HEK293 (cell line): ENCODE results near the gene CCDC57.

Source experiments
- KLF1 ChIP-seq: fragments of 450-650 bp; formaldehyde crosslinking; IDR thresholded peaks from 2 replicates; pipeline ENCODE4 v1.5.1; 2016; ENCODE audit warnings: missing biosample characterization, missing genetic modification characterization
- PBX3 ChIP-seq: sonication (generic); formaldehyde crosslinking; IDR thresholded peaks from 2 replicates; pipeline ENCODE4 v1.8.1; 2022; ENCODE audit warnings: mild to moderate bottlenecking, moderate library complexity, missing genetic modification reagents
- SALL2 ChIP-seq: fragments of 450-650 bp; formaldehyde crosslinking; IDR thresholded peaks from 2 replicates; pipeline ENCODE4 v1.5.0; 2017; ENCODE audit warnings: missing biosample characterization, mild to moderate bottlenecking, missing genetic modification characterization, borderline replicate concordance
- TSHZ1 ChIP-seq: fragments of 450-650 bp; formaldehyde crosslinking; IDR thresholded peaks from 2 replicates; pipeline ENCODE4 v1.5.1; 2016; ENCODE audit warnings: missing biosample characterization, missing genetic modification characterization, borderline replicate concordance
- ZBTB17 ChIP-seq: fragments of 450-650 bp; formaldehyde crosslinking; IDR thresholded peaks from 2 replicates; pipeline ENCODE4 v1.5.1; 2016; ENCODE audit warnings: missing biosample characterization, missing genetic modification characterization
- ZIC2 ChIP-seq: fragments of 450-650 bp; formaldehyde crosslinking; IDR thresholded peaks from 2 replicates; pipeline ENCODE4 v1.5.1; 2016; ENCODE audit warnings: missing biosample characterization, missing genetic modification characterization
- ZNF112 ChIP-seq: fragments of 450-650 bp; formaldehyde crosslinking; IDR thresholded peaks from 2 replicates; pipeline ENCODE4 v1.5.0; 2017; ENCODE audit warnings: missing biosample characterization, missing genetic modification characterization
- ZNF16 ChIP-seq: fragments of 450-650 bp; formaldehyde crosslinking; IDR thresholded peaks from 2 replicates; pipeline ENCODE4 v1.5.1; 2016; ENCODE audit warnings: low read depth, missing biosample characterization, missing genetic modification characterization
- ZNF18 ChIP-seq: fragments of 450-650 bp; formaldehyde crosslinking; IDR thresholded peaks from 2 replicates; pipeline ENCODE4 v1.5.1; 2016; ENCODE audit warnings: missing biosample characterization, missing genetic modification characterization
- ZNF2 ChIP-seq: fragments of 450-650 bp; formaldehyde crosslinking; IDR thresholded peaks from 2 replicates; pipeline ENCODE4 v1.5.1; 2016; ENCODE audit warnings: missing biosample characterization, missing genetic modification characterization
- ZNF580 ChIP-seq: fragments of 450-650 bp; formaldehyde crosslinking; IDR thresholded peaks from 2 replicates; pipeline ENCODE4 v1.5.1; 2016; ENCODE audit warnings: missing biosample characterization, missing genetic modification characterization
- ZNF645 ChIP-seq: fragments of 450-650 bp; formaldehyde crosslinking; IDR thresholded peaks from 2 replicates; pipeline ENCODE4; 2016; ENCODE audit warnings: missing biosample characterization, missing genetic modification characterization
- ZNF692 ChIP-seq: fragments of 450-650 bp; formaldehyde crosslinking; IDR thresholded peaks from 2 replicates; pipeline ENCODE4 v1.5.1; 2016; ENCODE audit warnings: missing biosample characterization, missing genetic modification characterization
- ZSCAN16 ChIP-seq: fragments of 450-650 bp; formaldehyde crosslinking; IDR thresholded peaks from 2 replicates; pipeline ENCODE4 v1.5.1; 2016; ENCODE audit warnings: missing biosample characterization, missing genetic modification characterization
- ZSCAN5A ChIP-seq: fragments of 450-650 bp; formaldehyde crosslinking; IDR thresholded peaks from 2 replicates; pipeline ENCODE4 v1.5.1; 2016; ENCODE audit warnings: missing biosample characterization, missing genetic modification characterization
- TF ChIP-seq, protein P1 (sequence below): fragments of 450-650 bp; formaldehyde crosslinking; IDR thresholded peaks from 2 replicates; pipeline ENCODE4 v1.5.1; 2017; ENCODE audit warnings: missing biosample characterization, mild to moderate bottlenecking, missing genetic modification characterization, moderate library complexity
- TF ChIP-seq, protein P2 (sequence below): fragments of 450-650 bp; formaldehyde crosslinking; IDR thresholded peaks from 2 replicates; pipeline ENCODE4 v1.5.0; 2017; ENCODE audit warnings: missing biosample characterization, missing genetic modification characterization, borderline replicate concordance
- TF ChIP-seq, protein P3 (sequence below): fragments of 450-650 bp; formaldehyde crosslinking; IDR thresholded peaks from 2 replicates; pipeline ENCODE4 v1.5.1; 2016; ENCODE audit warnings: missing biosample characterization, missing genetic modification characterization

The CCDC57 gene

GRCh38 chr17:82065638-82066303 is 146.9 kb downstream of the CCDC57 start, which contains the start of gene DUS1L (continued):
- TF ChIP-seq ZNF645 (tag by site-specific recombination) (0 out of 2 replicates have a peak, but pooled peaks have one; percentile 66), ZNF580 (tag by site-specific recombination) (peak; percentile 89), PBX3 (CRISPR knock-in tag) (peak; percentile 85; the same call in 1 of the 2 replicates), SALL2 (peak; percentile 70; the same call in 1 of the 2 replicates), ZSCAN16 (tag by site-specific recombination) (0 out of 2 replicates have a peak, but pooled peaks have one; percentile 54), ZNF692 (tag by site-specific recombination) (peak; percentile 85), ZNF18 (0 out of 2 replicates have a peak, but pooled peaks have one; percentile 30), ZSCAN5A (tag by site-specific recombination) (peak; percentile 99), TSHZ1 (peak; percentile 61; the same call in 1 of the 2 replicates), KLF1 (tag by site-specific recombination) (peak; percentile 43), ZIC2 (tag by site-specific recombination) (no peak), ZNF2 (tag by site-specific recombination) (peak; percentile 94), ZNF112 (tag by site-specific recombination) (no peak), ZNF16 (tag by site-specific recombination) (no peak), ZBTB17 (tag by site-specific recombination) (0 out of 2 replicates have a peak, but pooled peaks have one; percentile 22)
- TF ChIP-seq, protein P1, sequence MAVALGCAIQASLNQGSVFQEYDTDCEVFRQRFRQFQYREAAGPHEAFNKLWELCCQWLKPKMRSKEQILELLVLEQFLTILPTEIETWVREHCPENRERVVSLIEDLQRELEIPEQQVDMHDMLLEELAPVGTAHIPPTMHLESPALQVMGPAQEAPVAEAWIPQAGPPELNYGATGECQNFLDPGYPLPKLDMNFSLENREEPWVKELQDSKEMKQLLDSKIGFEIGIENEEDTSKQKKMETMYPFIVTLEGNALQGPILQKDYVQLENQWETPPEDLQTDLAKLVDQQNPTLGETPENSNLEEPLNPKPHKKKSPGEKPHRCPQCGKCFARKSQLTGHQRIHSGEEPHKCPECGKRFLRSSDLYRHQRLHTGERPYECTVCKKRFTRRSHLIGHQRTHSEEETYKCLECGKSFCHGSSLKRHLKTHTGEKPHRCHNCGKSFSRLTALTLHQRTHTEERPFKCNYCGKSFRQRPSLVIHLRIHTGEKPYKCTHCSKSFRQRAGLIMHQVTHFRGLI = peak; percentile 51; the same call in 1 of the 2 replicates
- TF ChIP-seq, protein P2, sequence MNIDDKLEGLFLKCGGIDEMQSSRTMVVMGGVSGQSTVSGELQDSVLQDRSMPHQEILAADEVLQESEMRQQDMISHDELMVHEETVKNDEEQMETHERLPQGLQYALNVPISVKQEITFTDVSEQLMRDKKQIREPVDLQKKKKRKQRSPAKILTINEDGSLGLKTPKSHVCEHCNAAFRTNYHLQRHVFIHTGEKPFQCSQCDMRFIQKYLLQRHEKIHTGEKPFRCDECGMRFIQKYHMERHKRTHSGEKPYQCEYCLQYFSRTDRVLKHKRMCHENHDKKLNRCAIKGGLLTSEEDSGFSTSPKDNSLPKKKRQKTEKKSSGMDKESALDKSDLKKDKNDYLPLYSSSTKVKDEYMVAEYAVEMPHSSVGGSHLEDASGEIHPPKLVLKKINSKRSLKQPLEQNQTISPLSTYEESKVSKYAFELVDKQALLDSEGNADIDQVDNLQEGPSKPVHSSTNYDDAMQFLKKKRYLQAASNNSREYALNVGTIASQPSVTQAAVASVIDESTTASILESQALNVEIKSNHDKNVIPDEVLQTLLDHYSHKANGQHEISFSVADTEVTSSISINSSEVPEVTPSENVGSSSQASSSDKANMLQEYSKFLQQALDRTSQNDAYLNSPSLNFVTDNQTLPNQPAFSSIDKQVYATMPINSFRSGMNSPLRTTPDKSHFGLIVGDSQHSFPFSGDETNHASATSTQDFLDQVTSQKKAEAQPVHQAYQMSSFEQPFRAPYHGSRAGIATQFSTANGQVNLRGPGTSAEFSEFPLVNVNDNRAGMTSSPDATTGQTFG = peak; percentile 84; the same call in 1 of the 2 replicates
- TF ChIP-seq, protein P3, sequence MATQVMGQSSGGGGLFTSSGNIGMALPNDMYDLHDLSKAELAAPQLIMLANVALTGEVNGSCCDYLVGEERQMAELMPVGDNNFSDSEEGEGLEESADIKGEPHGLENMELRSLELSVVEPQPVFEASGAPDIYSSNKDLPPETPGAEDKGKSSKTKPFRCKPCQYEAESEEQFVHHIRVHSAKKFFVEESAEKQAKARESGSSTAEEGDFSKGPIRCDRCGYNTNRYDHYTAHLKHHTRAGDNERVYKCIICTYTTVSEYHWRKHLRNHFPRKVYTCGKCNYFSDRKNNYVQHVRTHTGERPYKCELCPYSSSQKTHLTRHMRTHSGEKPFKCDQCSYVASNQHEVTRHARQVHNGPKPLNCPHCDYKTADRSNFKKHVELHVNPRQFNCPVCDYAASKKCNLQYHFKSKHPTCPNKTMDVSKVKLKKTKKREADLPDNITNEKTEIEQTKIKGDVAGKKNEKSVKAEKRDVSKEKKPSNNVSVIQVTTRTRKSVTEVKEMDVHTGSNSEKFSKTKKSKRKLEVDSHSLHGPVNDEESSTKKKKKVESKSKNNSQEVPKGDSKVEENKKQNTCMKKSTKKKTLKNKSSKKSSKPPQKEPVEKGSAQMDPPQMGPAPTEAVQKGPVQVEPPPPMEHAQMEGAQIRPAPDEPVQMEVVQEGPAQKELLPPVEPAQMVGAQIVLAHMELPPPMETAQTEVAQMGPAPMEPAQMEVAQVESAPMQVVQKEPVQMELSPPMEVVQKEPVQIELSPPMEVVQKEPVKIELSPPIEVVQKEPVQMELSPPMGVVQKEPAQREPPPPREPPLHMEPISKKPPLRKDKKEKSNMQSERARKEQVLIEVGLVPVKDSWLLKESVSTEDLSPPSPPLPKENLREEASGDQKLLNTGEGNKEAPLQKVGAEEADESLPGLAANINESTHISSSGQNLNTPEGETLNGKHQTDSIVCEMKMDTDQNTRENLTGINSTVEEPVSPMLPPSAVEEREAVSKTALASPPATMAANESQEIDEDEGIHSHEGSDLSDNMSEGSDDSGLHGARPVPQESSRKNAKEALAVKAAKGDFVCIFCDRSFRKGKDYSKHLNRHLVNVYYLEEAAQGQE (tag by site-specific recombination) = no peak
